GM21737 (cell line): ENCODE measurements around the gene CXorf65.
A peak's percentile ranks its signal among the peaks of the same experiment; 100 is the strongest.

ENCODE experiments used
- ATAC-seq: cut with Tn5 transposase; IDR thresholded peaks from one replicate; pipeline ENCODE4 v1.9.1; 2021; ENCODE audit warnings: mild to moderate bottlenecking, moderate library complexity; ENCODE audit not compliant: unreplicated experiment

The CXorf65 gene

GRCh38 chrX:71107762-71108360 is 1.3 kb upstream of the CXorf65 start:
- no peak for ATAC-seq

GRCh38 chrX:71107245-71107644 is 705 bp upstream of the CXorf65 start:
- ATAC-seq = no peak

- no peak for ATAC-seq
Measured at GRCh38 chrX:71105628-71106027, 912 bp downstream of the CXorf65 start.

DNA sequence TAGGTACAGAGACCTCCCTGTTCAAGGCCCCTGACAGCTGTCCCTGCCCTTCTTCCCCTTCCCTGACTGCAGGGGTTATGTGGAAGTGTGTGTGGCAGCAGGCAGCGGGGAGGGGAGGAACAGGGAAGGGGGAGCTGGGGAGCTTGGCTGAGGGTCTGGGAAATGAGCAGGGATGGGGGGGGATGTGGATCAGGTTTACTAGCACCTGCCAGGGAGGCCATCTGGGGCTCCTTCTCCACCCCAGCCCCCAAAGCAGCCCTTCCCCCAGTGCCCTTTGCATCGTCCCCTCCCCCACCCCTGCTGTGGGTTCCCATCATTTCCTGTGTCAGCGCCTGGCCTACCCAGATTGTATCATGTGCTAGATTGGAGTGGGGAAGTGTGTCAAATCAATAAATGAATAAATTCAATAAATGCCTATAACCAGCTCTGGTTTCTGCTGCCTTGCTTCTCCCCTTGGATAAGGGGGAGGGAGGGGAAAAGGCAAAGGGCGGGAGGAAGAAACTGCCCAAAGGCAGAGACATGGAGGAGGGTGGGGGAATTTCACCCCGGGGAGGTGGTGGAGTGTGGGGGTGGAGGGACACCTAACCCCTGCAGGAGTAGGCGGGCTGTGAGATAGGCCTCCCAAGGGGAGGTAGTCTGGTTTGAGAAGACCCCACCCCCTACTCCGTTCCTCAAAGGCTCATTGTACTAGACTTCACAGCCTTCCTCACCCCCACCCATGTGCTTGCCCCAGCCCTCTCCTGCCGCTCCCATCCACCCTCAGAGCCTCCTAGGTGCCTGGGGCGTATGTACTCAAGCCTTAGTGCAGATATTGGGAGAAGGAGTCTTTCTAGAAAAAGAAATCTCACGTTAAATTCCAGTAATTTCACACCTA is 3.2 kb downstream of the CXorf65 start:
- ATAC-seq = no peak

- ATAC-seq = no peak
Measured at GRCh38 chrX:71102292-71102691, 4.2 kb downstream of the CXorf65 start.

DNA sequence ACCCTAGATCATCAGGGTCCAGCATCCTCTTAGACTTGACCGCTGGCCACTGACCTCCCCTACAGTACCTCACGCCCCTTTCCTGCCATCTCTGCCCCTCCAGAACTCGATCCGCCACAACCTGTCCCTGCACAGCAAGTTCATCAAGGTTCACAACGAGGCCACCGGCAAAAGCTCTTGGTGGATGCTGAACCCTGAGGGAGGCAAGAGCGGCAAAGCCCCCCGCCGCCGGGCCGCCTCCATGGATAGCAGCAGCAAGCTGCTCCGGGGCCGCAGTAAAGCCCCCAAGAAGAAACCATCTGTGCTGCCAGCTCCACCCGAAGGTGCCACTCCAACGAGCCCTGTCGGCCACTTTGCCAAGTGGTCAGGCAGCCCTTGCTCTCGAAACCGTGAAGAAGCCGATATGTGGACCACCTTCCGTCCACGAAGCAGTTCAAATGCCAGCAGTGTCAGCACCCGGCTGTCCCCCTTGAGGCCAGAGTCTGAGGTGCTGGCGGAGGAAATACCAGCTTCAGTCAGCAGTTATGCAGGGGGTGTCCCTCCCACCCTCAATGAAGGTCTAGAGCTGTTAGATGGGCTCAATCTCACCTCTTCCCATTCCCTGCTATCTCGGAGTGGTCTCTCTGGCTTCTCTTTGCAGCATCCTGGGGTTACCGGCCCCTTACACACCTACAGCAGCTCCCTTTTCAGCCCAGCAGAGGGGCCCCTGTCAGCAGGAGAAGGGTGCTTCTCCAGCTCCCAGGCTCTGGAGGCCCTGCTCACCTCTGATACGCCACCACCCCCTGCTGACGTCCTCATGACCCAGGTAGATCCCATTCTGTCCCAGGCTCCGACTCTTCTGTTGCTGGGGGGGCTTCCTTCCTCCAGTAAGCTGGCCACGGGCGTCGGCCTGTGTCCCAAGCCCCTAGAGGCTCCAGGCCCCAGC is 5.7 kb downstream of the CXorf65 start:
- no peak for ATAC-seq

GRCh38 chrX:71099736-71100135 is 6.8 kb downstream of the CXorf65 start:
- ATAC-seq = no peak

DNA sequence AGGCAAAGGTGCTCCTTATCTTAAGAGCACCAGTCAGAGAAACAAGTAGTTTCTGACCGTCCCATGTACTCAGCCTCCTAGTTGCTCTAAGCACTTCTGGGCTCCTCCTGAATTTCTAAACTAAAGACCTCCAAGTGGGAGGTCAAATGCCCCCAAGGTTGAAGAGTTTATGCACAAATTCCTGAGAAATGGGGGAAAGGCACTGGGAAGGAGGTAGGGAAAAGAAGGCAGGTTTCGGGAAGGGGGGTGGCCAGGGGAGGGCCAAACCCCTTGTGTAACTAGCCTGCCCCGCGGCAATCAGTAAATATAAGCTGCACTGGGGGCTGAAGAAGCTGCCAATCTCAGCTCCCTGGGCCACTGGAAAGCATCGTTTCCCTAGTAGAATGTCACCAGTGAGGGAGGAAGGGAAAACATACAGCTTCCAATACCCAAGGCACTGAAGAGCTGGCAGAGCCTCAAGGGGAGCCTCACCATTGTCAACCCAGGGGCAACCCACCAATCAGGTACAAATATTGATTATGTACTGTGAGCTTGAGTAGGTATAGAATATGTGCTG is 7.5 kb downstream of the CXorf65 start:
- ATAC-seq = no peak

- no peak for ATAC-seq
Measured at GRCh38 chrX:71098302-71098701, 8.2 kb downstream of the CXorf65 start.

- ATAC-seq = no peak
Measured at GRCh38 chrX:71096760-71097032, 9.8 kb downstream of the CXorf65 start.

- ATAC-seq = peak; percentile 21
Measured at GRCh38 chrX:71095981-71096759, 10.4 kb downstream of the CXorf65 start.

DNA sequence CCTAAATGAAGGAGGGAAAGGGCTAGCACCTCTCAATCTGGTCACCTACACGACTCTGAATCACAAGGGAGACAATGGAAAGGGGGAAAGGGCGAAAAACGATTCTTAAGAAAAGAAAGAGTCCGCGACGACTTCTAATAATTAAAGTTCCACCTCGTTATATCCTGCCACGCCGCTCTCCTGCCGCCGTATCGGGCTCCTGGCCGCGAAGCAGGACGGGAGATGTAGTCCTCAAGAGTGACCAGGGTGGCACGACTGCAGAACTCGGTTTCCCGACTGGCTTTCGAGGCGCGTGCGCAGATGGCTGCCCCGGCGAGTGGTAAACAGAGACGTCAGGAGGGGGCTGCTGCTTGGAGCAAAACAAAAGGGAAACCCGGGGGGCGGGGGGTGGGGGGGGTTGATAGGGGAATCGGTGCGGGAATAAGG is 11.0 kb downstream of the CXorf65 start, which contains the start of gene FOXO4:
Gene FOXO4, plus strand, starts transcription at position 297 of the 426 bp plus-strand sequence. CDS start 678 bp downstream, outside the sequence.
- peak; percentile 87 for ATAC-seq

- no peak for ATAC-seq
Measured at GRCh38 chrX:71095033-71095432, 11.5 kb downstream of the CXorf65 start.

DNA sequence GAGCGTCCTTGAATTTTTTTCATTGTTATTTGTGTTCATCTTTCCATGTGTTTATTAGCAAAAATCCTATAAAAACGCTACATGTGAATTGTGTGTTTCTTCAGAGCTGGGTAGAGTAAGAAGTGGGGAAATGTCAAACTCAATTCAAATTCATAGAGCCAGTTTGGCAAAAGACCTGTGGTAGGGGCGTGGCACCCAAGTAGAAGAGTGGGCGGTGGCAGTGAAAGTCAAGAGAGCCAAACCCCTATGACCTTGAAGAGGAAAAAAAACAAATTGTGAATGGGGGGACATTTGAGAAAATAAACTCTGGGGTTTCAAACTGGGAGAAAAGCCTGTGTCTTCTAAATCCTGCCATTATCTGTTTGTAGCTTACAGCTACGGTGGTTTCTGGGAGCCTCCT is 15.3 kb downstream of the CXorf65 start:
- no peak for ATAC-seq

- no peak for ATAC-seq
Measured at GRCh38 chrX:71085900-71086299, 20.6 kb downstream of the CXorf65 start.

DNA sequence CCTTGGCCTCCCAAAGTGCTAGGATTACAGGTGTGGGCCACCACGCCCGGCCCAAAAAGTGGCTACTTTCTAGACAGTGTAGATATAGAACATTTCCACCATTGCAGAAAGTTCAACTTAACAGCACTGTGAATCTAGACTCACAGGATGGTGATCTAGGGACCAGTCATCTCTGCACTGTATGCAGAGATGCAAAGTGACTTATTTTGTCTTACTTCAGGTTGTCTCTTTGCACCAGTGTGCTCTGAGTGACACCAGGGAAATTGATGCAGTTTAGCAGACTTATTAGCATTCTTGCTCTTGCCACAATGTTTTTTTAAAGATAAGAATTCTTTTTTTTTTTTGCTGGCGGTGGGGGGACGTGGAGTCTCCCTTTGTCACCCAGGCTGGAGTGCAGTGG is 23.7 kb downstream of the CXorf65 start:
- ATAC-seq = no peak

GRCh38 chrX:71082124-71082647 is 24.4 kb downstream of the CXorf65 start:
- no peak for ATAC-seq

DNA sequence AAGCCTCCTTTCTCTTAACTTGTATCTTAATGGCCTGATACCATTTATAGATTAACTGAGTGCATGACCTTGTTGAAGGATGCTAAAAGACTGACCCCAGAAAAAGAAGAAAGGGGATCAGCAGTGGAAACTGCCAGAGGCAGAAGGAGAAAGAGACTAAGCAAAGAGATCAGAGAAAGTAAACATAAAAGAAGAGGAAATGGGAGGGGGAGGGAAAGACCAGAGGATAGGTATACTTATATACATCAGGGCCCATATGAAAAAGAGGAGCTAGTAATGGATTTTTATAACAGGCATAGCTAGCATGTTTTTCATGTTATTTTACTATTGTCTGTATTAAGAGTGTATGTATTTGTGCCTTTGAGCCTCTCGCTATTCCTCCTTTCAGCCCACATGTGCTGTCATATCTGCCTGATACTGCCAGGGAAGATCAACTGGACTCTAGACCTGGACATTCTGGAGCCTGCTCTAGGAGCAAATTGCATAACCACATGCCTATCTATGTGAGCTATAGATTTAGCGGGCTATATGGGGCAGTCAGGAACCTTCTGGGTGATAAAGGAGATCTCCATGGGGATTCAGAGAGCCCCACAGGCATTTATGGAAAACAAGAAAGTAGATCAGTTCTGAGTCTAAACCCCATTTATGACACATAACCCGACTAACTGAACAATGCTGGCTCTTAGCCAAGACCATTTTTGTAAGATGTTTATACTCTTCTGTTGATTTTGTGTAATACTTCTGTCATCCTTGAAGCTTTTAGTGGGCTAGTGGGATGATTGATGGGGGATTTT is 25.0 kb downstream of the CXorf65 start:
- no peak for ATAC-seq

DNA sequence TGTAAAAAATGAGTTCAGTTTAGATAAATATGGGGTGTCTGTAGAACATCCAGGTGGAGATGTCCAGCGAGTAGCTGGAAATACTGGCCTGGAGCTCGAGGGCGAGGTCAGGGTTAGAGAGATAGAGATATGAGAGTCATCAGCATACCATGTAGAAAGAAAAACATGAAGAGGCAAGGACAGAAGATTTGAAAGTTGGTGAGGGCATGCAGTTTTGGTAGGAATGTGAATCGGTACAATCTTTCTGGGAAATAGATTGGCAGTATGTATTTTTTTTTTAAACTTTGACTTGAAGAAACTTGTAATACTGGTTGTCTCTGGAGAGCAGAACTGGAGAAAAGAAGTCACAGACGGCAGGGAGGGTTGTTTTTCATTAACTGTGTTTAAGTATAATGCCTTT is 36.0 kb downstream of the CXorf65 start:
- no peak for ATAC-seq
